ENCODE results near the gene PIK3R3. TPM values are rescaled to one million over a fixed set of nuclear protein-coding genes. Genes with fewer than 3 reads are reported as not detected.

Gene PIK3R3
- total and polyA plus RNA-seq, 2 donors (not counting 3 experiments of a cell fraction or from before 2014, with no cell fraction given) = 7.5 to 14.3 TPM

DNA sequence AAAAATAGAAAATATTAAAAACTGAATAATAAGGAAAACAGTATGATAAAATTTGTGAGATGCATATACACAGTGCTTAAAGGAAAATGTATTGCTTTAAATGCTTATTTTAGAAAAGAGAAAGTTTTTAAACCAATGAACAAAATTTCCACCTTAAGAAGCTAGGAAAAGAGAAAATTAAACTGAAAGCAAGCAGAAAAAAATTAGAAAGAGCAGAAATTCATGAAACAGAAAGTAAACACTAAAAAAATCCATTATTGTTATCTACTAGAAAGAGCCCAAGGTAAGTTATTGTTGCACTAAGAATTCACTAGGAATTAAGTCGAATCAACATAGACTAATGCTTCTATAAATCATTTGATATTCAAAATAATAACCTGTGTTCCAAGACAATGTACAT lies 67.7 kb downstream of the PIK3R3 start:
- no peaks in the 10 kb centered on the region for H4K20me1 ChIP-seq (replicated peaks; ENCODE audit: control insufficient read depth, extremely low read depth, insufficient read depth, low read length)
- no peak for FAIRE-seq
- no peaks in the 10 kb centered on the region for H3K9me1 ChIP-seq (replicated peaks; ENCODE audit: control insufficient read depth, extremely low read depth, insufficient read depth, low read length)
- no peak overlapping the region for H3K9ac ChIP-seq (replicated peaks; ENCODE audit: extremely low read depth, insufficient read depth, low read length)
- intact Hi-C loops (cut with micrococcal nuclease) = no loop called here
- H3K79me2 ChIP-seq (ENCODE audit: control insufficient read depth, insufficient read depth, low read length) = no peaks in the 10 kb centered on the region
- H3K4me1 ChIP-seq (ENCODE audit: control insufficient read depth, extremely low read depth, insufficient read depth, low read length) = peaks cover 4% of the 10 kb centered on the region
- no peak overlapping the region for H2AFZ ChIP-seq (ENCODE audit: low read depth, low read length)
- no peaks in the 10 kb centered on the region for H3K9me3 ChIP-seq (replicated peaks; ENCODE audit: control insufficient read depth, insufficient read depth, low read length)
- no peak overlapping the region for H3K4me2 ChIP-seq (ENCODE audit: insufficient read depth, low read length)
- peaks cover 0 to 4% of the 10 kb centered on the region in 2 experiments for H3K36me3 ChIP-seq (ENCODE audit: control insufficient read depth in 2 of 2, extremely low read depth in 1 of 2, insufficient read depth in 2 of 2, low read length in 2 of 2)
- BruUV-seq (replicated peaks) = no TSS peak
- H3K27me3 ChIP-seq (ENCODE audit: control insufficient read depth in 2 of 2, insufficient read depth in 2 of 2, low read length in 2 of 2) = no peaks in the 10 kb centered on the region
- POLR2A ChIA-PET = interaction anchor here (0.9 kb wide), 1 partner anchor 68 kb away, joined by 3 read pairs; the partner anchor contains the start of gene PIK3R3
- dilution Hi-C loops (cut with MboI; ENCODE audit: extremely low pct_ligation_motif_present, low sequenced_read_pairs) = no loop called here
- no peak overlapping the region for H3K27ac ChIP-seq (ENCODE audit: insufficient read depth, low read depth, low read length)
- CTCF ChIA-PET = interaction anchor here (0.6 to 1.1 kb wide), 3 partner anchors 12 to 159 kb away, joined by 3 read pairs; partner anchors contain the start of gene PIK3R3
- no peak for DNase-seq (ENCODE audit: low read depth, low spot score)
- no peak overlapping the region for H3K4me3 ChIP-seq (replicated peaks in 1 of 3; ENCODE audit: insufficient read depth in 1 of 3, low read depth in 1 of 3, low read length in 3 of 3)
- TF ChIP-seq POLR2AphosphoS5 (IDR thresholded peaks at IDR 0.05; ENCODE audit: insufficient read depth, low read depth, low read length) (no peak), MYC (IDR thresholded peaks at IDR 0.05; ENCODE audit: low read depth, low read length) (no peak), GATA2 (IDR thresholded peaks at IDR 0.05; ENCODE audit: insufficient read depth, insufficient read length, low read depth, low read length) (no peak), FOS (IDR thresholded peaks at IDR 0.05; ENCODE audit: borderline replicate concordance, insufficient read depth, low read length) (no peak), POLR2A (IDR thresholded peaks at IDR 0.05; ENCODE audit: low read depth, low read length) (no peak), JUN (IDR thresholded peaks at IDR 0.05; ENCODE audit: borderline replicate concordance, insufficient read depth, insufficient read length, low read depth) (no peak), EZH2 (IDR thresholded peaks at IDR 0.05; ENCODE audit: borderline replicate concordance, low read depth, low read length, severe bottlenecking) (no peak)
- TF ChIP-seq, protein P1, sequence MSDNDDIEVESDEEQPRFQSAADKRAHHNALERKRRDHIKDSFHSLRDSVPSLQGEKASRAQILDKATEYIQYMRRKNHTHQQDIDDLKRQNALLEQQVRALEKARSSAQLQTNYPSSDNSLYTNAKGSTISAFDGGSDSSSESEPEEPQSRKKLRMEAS (IDR thresholded peaks at IDR 0.05; ENCODE audit: insufficient read depth, insufficient read length) = no peak
- TF ChIP-seq, protein P2, sequence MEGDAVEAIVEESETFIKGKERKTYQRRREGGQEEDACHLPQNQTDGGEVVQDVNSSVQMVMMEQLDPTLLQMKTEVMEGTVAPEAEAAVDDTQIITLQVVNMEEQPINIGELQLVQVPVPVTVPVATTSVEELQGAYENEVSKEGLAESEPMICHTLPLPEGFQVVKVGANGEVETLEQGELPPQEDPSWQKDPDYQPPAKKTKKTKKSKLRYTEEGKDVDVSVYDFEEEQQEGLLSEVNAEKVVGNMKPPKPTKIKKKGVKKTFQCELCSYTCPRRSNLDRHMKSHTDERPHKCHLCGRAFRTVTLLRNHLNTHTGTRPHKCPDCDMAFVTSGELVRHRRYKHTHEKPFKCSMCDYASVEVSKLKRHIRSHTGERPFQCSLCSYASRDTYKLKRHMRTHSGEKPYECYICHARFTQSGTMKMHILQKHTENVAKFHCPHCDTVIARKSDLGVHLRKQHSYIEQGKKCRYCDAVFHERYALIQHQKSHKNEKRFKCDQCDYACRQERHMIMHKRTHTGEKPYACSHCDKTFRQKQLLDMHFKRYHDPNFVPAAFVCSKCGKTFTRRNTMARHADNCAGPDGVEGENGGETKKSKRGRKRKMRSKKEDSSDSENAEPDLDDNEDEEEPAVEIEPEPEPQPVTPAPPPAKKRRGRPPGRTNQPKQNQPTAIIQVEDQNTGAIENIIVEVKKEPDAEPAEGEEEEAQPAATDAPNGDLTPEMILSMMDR (IDR thresholded peaks at IDR 0.05; ENCODE audit: extremely low read depth in 1 of 2, insufficient read depth in 1 of 2, low read depth in 1 of 2, low read length in 2 of 2) = no peak
